Measurements from ENCODE around the gene MPZ.

GRCh38 chr1:161359291-161359690, 49.5 kb upstream of the MPZ start:
- TF ChIP-seq CTCF (IDR thresholded peaks at IDR 0.05) (no peak), EP300 (IDR thresholded peaks at IDR 0.05; ENCODE audit: low read depth) (no peak), POLR2A (IDR thresholded peaks at IDR 0.05) (no peak)
